Activated T-cell treated with anti-CD3 and anti-CD28 coated beads, Interleukin-2, amount 50 U/mL, for 1 hour (primary cell): ENCODE data around the gene ZCCHC7.

Source experiments
- DNase-seq: peaks from one replicate; pipeline ENCODE4 v3.0.0-alpha.2; 2020

The ZCCHC7 gene

GRCh38 chr9:37212435-37212834, 92.1 kb downstream of the ZCCHC7 start:
- no peak for DNase-seq

DNA sequence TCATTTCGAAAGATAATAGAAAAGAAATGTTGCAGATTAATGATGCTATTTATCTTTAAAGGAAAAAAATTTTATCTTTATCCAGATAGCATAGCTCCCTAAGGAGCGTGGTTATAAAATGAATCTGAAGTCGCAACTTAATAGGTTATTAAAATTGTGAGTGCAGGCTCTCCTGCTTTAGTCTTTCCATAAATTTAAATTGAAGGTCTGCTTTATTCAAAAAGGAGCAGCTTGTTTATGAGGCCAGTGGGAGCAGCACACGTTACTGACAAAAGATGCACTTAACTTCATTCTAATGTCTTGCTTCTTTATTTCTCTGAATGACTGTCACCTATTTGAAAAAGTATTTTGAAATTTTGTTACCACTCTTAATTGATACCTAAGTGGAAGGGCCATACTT, 95.0 kb downstream of the ZCCHC7 start:
- DNase-seq: no peak

DNA sequence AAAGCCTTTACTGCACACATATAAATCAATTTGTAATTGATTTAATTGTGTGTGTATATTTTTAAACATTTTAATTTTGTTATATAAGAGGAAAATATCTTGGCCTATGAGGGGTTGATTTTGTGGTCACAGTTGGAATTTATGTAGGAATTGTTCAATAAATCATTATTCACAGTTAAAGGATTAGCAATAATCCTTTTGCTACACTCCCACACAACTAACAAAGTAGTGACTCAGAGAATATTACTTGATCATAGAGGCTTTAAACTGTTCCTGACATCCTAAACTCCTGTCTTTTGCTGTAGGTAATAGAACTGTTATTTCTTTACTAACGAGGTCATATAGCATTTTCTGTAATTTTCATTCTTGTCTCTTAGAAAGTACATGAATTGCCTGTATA, 95.5 kb downstream of the ZCCHC7 start:
- no peak for DNase-seq

DNA sequence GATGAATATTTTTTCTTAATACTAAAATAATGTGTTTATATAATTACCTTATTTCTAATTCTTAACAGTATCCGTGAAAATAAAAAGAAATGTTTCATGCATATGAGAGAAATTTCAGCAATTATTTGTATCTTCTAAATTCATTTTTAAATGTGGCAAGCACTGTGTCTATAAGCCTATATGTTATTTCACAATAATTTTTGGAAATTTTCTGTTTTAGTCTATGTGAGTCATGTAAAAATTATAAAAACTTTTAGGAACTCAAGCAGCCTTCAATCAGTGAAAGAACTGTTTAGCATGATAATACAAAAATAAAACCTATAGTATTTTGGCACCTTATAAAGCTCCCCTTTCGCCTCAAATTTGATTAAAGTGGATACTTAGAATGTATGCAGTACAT, 96.8 kb downstream of the ZCCHC7 start:
- no peak for DNase-seq

GRCh38 chr9:37218800-37219425, 98.5 kb downstream of the ZCCHC7 start:
- DNase-seq: no peak

GRCh38 chr9:37220971-37221370, 100.6 kb downstream of the ZCCHC7 start:
- no peak for DNase-seq

DNA sequence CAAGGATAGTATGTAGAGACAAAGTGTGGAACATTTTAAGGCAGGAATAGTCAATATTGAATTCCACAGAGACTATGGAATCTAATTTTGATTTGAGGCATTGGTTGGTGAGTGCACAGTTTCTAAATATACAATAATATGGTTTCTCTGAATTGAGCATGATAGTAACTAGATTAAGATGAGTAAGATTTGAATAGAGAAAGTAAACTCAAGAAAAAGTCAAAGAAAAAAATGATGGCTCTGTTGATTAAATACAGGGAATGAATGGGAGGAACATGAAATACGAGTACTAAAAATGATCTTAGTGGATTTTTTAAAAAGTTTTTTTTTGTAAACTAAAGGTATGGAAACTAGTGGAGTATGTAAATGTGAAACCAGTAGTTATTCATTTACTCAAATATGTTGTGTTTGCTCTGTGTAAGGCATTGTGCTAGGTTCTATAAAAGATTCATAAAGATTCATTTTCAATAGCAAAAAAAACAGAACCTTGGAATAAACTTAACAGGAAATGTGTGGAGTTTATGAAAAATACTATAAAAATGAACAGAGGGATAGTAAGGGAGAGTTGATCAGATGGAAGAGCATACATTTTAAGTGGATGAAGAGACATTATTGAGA, 101.2 kb downstream of the ZCCHC7 start:
- DNase-seq: no peak

DNA sequence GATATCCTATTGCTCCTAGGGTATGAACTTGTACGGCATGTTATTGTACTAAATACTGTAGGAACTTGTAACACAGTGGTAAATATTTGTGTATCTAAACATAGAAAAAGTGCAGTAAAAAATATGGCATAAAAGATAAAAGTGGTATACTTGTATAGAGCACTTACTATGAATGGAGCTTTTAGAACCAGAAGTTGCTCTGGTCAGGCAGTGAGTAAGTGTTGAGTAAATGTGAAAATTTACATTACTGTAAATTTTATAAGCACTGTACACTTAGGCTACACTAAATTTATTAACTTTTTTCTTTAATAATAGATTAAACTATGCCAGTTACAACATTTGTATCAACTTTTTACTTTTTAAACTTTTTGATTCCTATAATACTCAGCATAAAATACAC, 109.1 kb downstream of the ZCCHC7 start:
- no peak for DNase-seq

DNA sequence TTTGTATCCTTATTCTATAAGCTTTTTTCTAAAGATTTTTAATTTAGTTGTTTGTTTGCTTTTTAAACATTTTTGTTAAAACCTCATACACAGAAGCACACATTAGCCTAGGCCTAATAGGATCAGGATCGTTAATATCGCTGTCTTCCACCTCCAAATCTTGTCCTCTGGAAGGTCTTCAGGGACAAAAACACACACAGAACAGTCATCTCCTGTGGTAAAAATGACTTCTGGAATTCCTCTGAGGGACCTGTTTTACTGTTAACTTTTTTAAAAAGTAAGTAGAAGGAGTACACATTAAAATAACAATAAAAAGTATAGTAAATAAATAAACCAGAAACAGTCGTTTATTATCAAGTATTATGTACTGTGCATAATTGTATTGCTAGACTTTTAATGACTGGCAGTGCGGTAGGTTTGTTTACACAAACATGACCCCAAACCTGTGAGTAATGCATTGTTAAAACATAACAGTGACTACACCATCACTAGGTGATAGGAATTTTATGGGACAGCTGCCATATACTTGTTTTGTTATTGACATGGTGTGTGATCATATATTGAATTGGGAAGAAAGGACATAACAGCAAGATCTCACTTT, 109.6 kb downstream of the ZCCHC7 start:
- no peak for DNase-seq

DNA sequence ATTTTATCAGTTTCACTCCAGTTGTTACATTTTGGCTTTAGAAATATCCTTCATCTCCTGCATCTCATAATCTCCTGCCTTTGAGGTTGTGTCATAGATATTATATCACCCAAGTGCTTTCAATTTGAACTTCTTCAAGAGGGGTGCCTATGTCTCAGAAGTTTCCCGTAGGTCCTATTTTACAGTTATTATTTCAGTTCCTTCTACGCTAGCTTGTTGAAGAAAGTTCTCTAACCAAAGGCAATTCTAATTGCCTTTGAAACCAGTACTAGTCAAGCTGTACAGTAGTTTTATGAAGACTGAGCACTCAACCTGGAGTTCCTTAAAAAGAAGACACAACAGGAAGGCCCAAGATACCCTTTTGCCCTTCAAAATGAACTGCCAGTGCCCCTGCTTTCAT, 116.4 kb downstream of the ZCCHC7 start:
- no peak for DNase-seq

- DNase-seq: no peak
Observed at GRCh38 chr9:37238122-37238521, 117.7 kb downstream of the ZCCHC7 start.

DNA sequence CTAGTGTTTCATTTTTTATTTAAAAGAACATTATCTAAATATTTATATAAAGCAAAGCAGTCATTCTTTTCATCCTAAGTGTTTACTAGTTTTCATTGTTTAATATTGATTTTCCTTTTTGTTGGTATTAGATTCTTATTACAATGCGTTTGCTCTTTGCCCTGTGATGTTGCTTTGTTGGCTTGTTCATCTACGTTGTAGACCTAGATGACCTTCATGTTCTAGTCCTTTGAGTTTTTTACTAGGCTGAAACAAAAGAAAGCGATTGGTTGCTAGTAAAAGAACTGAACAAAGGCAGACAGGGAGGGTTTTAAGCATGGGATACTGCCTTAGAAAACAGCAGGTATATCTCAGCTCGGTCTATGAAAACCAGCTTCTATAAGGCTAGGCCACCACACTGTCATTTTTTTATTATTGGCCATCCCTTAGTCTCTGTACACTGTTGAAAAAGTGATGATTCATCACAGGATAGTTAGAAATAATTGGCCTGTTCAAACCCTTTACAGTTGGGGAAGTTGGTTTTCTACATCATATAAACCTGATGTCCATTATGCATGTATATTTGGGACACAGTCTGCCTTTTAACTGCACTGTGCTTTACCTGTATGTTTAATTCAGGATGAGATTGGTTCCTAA, 119.0 kb downstream of the ZCCHC7 start:
- no peak for DNase-seq

DNA sequence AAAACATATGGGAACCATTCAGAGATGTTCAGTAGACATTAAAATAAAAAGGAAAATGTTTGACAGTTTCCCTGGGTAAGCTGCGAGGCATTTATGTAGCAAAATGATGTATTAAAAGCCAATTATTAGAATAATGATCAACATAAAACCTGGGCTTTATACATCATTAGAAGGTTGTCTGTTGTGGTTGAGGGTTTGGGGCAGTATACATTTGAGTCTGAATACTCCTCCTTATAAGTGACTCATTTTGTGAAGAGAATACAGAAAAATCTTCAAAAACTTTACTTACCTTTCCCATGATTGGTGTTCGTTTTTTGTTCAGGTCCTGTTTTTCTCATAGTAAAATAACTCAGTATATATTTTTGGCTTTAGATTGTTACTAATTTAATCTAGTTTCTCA, 119.5 kb downstream of the ZCCHC7 start:
- no peak for DNase-seq

DNA sequence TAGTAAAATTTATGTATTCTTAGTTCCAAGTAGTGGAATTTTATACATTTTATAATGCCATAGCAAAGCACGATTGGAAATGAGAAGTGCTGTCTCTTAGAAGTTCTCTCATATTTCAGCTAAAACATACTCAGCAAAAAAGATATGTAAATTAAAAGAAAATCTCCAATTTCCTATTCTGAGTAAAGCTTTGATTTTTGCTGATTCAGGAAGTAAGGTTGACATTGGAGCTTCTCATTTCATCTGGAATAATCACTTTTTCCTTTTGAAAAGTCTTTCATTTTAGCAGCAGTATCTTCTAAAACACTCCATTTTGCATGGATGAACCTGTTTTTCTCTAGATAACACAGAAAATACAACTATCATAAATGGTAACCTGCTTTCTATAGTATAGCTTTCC, 121.0 kb downstream of the ZCCHC7 start:
- DNase-seq: no peak

DNA sequence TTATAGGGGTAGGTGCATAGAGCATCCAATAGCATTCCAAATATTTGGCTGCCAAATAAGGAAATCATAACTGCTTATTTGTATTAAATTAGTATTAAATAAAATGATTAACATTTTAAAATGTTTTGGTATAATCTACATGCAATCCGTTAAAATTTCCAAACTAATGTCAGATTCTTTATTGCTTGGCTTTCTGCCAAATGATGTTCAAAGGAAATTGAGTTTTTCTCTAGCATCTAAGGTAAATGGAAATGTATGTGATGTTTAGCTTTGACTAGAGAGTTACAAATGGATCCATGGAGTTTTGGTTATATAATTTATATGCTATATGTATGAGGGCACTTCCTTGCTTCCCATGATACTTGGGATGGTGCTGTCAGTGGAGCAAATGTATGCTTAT, 121.7 kb downstream of the ZCCHC7 start:
- DNase-seq: no peak

DNA sequence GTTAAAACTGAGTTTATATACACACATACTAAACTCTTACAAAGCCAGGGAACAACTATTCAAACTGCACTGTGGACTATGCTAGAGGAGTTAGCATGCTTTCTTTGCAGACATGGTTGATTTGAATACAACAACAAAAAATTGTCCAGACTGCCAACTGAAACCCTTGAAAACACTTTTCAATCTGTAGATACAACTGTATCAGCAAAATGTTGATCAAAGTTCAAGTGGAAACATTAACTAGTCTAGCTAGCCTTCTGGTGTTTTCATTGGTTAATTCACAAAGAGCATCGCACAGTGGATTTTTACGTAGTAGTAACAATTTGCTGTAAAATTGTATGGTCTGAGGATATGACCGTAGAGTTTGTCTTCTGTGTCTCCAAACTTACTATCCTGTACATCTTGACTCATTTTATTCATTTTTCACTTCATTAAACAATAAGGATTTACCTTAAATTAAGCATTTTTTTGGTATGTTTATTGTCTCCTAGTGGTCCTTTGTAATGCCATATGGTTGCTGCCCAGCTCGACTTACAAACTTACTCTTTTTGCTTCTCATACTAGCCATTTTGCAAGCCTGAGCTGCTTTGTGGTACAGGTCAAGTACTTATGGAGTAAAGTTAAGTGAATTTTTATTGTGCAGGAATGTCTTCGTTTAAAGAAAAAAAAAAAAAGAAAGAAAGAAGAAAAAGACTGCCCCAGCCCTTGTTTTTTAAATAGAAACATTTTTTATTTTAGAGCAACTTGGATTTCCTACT, 123.4 kb downstream of the ZCCHC7 start:
- DNase-seq: no peak

GRCh38 chr9:37246826-37247225, 126.5 kb downstream of the ZCCHC7 start:
- DNase-seq: no peak

DNA sequence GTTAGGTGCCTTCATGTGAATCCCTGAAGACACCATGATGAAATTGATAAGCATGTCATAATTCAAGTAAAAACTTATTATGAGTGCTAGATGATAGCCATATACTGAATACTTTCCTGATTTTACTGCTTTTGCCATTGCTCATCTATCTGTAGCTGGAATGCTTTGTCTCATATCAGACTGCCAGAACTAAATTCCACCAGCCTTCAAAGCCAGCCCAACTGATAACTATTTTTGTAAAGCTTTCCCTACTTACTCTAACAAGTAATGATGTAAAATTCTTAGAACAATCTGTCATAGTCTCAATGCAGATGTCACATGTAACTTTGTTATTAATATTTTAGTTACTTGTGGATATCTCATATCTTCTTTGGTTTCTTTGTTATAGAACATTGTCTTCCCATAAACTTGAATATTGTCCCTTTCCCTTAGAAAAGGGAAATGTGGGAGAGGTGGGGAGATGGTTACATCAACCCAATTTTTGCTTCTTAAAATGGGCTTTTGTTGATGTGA, 128.3 kb downstream of the ZCCHC7 start:
- DNase-seq: no peak

DNA sequence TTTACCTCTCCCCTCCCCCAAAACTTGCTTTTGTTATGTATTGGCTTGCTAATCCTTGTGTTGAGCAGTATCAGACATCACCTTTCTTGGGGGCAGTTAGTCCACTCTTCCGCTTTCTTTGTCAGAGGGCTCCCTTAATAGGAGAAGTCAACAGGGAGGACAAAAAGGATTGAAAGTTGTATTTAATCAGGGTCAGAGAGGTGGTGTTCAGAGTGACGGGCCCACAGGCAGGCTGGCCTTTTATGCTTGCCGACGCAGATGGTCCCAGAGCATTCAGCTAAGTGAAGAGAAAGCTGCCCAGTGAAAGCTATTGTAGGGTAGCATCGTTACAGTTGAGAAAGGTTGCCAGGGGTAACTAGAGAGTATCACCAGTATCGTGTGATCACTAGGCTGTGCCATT, 131.1 kb downstream of the ZCCHC7 start:
- DNase-seq: no peak

- no peak for DNase-seq
Observed at GRCh38 chr9:37253377-37253937, 133.1 kb downstream of the ZCCHC7 start.

DNA sequence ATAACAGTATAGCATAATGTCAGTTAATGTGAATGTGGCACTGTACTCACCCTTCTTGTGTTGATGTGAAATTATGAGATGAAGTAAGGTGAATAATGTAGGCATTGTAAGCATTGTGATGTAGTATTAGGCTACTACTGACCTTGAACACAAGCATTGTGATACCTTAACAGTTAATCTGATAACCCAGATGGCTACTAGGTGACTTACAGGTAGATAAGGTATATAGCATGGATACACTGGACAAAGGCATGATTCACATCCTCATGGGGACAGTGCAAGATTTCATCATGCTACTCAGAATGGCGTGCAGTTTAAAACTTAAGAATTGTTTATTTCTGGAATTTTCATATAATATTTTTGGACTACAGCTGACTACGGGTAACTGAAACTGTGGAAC, 134.8 kb downstream of the ZCCHC7 start:
- DNase-seq: no peak

DNA sequence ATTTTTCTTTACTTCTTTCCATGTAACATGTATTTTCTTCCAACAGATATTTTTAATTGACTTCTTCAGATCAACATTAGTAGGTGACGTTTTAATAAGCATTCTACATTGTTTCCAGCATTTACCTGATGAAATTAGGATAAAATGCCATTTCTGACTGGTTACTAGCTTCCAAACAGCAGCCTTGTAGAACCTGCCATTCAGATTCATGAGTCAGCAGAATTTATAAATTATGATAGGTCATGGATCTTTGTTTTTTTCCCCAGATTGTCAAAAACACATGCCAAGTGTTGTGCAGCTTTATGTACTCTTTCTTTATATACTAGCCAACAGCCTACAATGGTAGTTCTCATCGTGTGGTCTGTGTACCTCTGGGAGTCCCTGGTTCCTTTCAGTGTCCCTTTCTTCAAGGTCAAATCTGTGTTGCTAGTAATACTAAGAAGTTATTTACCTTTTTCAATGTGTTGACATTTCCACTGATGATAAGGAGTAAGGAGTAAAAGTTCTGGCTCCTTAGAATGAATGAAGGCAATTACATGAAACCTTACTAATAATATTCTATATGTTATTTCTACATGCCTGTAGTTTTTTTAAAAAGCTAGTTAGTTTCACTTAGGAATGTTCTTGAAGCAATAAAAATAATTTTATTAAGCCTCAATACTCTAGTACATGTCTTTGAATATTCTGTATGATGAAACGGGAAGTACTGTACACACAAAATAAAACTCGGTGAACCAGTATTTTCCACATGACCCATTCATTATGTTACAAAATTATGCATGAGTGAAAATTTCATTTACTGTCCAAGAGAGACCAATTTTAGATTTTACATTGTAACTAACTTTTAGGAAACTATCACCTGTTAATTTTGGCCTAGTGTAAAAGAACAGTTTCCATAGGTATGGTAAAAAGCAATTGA, 135.8 kb downstream of the ZCCHC7 start:
- DNase-seq: no peak
